AG08396 (cell line): Measurements from ENCODE around the gene ZBTB7B.

Experiments used
- DNase-seq: peaks from one replicate; pipeline ENCODE4 v3.0.0; 2012; ENCODE audit warnings: low spot score, mixed read lengths

The ZBTB7B gene

DNA sequence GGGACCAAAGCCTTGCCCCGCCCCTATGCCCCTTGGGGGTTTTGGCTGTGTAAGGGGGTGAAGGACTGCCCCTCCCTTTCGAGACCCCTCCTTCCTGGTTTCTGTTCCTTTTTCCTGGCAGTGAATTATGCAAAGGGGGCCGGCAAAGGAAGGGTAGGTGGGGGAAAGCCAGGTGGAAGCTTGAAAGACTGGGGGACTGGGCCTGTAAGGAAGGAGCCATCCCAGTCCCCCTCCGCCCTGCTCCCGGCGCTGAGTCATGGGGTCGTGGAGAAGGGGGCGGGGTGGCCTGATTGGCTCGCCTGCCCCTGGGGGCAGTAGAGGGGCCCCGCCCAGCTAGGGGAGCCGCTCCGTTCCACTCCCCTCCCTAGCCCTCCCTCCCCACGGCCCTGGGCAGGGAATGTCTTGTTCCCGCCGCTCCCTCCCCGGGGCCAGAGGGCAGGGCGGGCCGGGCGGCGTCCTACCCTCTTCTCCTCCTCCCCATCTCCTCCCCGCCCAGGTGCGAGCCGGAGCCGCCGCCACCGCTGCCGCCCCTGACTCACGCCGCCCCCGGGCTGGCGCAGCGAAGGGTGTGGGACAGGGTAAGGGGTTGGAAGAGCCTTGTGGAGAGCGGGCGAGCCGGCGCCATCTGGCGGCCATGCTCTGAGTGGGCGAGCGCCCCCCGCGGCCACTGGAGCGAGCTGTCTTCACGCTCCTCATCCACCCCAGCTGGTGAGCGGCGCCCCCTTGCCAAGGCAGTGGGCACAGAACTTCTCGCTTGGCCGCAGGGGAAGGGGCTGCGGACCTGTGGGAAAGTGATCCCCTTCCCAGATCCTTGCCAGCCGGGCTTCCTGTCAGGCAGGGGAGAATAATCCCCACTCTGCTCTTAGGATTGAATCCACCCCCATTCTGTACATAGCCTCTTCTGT is 14.7 kb downstream of the ZBTB7B start:
- peak; percentile 90 for DNase-seq

DNA sequence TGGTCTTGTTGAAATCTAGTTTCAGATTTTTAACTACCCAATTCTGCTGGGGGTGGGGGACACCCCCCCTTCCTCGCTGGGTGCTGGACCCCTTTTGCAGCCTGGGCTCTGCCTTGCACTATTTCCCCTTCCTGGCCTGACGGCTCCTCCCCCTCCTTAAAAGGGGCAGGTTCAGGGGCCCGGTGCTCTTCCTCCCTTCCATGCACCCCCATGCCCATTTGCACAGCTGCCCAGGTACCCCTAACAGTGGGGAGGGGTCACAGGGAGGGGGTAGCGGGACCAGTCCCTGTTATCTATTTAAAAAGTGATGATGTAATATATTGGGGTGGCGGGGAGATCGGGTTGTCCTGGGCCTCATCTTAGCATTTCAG is 15.3 kb downstream of the ZBTB7B start:
- no peak for DNase-seq

DNA sequence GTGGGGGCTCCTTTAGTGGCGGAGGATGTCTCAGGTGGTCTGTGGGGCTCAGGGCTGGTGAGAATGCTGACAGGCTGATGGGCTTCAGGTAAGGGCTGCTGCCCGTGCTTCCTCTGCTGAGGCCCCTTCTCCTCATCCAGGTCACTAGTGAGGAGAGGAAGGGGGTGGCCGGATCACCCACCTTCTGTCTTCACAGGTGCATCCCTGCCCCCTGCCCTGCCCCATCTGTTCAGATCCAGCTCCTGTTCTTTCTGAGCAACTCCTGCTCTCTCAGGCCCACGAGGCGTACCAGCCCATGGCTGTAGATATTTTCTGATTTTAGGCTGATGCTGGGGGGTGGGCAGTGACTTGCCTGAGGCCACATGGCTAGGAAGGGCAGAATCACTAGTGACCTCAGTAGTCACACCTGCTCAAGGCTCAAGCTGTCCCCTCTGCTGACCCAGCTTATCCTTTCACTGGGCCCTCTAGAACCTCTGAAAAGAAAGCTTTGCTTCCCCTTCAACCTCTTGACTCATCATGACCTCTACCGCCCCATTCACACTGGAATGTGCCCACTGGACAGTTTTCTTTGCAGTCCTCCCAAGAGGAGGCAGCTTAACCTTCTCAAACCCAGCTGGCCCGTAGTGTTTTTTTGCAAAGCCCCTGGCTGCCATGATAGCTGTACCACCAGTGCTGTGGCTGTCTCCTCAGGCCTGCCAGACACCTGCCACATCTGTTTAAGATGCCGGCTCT is 16.2 kb downstream of the ZBTB7B start:
- peak; percentile 60 for DNase-seq

DNA sequence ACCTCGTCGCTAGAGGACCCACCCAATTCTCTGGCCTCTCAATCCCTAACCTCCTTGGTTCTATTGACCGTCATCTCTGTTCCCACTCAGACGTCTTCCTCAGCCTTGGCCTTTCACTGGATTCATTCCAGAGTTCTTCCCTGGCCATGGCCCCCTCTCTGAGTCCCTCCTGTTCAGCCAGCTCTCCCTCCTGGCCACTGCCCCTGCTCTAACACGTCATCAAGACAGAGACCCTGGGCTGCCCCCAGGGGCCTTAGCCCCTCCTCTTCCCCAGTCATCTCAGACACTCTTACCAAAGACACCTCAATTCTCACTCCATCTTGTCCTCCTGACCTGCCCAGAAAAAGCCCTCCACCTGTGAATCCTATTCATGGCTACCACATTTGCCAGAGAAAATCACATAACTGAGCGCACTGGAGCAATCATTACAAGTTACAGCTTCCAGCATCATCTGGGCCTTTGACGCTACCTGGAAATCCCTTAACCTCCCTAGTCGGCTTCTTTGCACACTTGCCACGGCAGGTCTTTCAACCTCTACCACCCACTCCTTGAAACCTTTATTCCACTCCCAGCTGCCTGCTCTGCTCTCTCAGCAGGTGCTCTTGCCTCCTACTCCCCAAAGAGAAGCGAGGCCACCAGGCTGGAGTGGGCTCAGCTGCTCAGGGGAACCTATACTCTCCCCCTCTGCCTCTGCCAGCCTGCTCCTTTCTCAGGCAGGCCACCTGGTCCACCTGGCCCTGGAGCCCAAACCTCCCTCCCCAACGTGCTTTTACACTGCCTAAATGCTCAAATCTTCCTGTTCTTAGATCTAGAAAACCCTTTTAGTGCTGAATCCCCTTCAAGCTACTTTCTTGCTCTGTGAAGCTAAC is 17.0 kb downstream of the ZBTB7B start:
- no peak for DNase-seq

DNA sequence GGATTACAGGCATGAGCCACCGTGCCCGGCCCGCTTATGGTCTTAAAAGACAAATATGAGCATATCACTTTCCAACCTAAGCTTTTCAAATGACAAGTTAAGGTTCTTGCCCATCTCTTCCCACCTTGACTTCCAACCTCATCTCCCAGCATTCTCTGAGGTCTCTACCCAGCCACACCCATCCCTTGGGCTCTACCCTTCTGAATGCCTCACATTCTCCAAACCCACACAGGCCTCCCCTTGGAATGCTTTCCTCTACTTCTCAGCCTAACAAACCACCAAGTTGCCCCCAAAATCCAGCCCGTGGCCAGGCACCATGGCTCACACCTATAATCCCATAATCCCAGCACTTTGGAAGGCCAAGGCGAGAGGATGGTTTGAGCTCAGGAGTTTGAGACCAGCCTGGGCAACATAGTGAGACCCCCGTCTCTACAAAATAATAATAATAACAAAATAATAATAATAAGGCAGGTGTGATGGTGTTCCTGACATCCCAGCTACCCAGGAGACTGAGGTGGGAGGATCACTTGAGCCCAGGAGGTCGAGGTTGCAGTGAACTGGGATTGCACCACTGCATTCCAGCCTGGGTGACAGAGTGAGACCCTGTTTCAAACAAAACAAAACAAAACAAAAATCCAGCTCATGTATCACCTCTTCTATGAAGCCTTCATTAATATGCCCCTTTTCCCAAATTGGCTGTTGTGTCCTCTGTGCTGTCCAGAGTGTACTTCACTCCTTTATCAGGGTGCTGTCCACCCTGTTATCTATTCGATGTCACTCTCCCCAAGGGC is 19.7 kb downstream of the ZBTB7B start:
- DNase-seq = no peak

DNA sequence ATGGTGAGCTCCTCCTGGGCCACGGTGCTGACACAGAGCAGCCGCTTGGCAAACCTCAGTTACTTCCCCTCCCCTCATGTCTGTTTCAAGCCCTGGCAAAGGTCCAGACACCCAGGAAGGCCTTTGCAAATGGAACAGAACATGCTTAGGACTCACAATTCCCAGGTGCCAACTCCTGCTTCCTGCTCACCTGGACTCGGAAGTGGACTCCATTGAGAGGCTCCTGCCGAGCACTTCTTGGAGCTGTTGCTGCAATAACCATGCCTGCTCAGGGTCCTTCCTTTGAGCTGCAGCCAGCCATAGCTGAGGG is 20.3 kb downstream of the ZBTB7B start:
- DNase-seq = no peak

GRCh38 chr1:155023627-155024026 is 21.0 kb downstream of the ZBTB7B start:
- DNase-seq = no peak

DNA sequence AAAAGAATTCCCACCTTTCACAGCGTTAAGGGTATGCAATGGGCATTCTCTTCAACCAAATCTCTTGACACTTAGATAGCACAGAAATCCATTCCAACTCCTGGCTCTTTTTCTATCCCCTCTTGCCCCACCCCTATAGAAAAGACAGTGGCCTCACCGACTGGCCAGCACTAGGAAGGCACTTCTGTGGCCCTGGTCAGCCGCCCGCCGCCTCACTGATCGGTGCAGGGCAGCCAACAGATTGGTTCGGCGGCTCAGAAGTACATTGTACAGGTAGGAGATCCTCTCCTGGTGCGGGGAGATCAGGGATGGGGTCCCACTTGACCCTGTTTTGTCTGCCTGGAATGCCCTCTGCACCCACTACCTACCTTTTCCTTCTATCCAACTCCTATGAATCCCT is 21.7 kb downstream of the ZBTB7B start:
- no peak for DNase-seq

GRCh38 chr1:155026154-155026553 is 23.6 kb downstream of the ZBTB7B start:
- DNase-seq = no peak

DNA sequence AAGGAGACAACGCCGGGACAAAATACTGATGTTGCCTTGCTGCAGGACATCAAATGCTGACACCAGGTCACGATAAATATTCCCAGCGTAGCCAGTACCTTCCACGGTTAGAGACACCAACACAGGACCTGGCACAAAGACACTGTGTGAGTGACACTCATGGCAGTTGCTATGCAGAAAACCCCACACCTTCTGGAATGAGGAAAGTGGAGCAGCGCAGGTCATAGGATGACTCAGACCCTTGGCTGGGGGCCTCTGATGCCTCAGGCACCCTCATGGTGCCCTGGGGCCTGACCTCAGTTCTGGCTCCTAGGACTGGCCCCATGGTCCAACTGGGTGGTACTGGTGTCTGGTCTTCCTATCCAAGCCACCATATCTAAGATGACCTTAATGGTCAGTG is 24.0 kb downstream of the ZBTB7B start:
- DNase-seq = no peak

DNA sequence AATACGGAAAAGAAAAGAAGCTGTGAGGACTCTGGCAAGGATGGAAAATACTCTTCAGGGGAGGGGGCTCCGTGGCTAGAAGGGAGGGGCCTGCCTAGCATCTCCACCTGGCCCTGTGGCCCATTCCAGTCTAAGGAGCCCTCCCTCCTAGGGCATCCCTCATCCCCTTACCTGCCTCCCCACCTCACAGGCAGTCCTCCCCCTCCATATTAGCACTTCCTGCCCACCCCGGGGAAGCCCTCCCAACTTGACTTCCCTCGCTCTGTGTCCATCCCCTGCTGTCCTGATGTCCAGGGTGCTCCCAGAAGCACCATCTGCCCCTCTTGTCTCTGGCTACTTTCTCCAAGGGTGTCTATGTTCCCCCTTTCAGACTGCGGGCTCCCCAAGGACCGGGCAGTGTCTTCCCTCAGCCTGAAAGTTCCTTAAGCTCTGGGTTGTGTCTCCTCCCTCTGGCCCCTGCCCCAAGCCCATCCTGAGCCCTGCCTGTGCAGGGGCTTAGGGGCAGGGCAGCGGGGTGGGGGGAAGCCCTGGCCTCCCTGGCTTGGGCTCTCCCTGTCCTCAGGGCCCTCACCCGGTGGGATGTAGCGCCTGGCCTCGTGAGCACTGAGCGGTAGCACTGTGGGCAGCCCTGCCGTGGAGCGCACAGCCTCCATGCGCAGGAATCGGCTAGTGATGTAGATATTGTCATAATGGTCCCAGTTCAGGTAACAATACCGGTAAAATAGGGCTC is 27.1 kb downstream of the ZBTB7B start:
- no peak for DNase-seq

DNA sequence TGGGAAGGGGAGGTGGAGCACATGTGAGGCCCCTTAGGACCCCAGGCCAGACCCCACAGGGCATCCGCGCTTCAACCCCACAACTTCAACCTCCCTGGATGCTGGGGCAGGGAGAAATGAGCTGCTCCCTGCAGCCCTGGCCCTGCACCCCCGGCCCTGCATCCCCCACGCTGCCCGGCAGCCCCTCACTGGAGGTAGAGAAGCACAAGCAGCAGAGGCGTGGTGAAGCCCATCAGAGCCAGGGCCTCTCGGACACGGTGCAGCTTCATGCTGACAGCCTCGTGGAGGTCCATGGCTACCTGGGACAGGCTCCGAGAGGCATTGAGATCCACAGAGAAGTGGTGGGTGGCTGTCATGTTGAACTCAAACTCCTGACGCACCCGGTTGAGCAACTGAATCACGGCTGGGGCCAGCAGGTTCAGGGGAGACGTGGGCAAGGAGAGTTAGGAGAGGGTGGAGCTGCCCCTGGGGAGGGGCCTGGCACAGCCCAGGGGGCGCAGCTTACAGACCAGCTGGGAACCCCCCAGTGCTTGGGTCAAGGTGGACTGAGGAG is 27.7 kb downstream of the ZBTB7B start:
- no peak for DNase-seq

DNA sequence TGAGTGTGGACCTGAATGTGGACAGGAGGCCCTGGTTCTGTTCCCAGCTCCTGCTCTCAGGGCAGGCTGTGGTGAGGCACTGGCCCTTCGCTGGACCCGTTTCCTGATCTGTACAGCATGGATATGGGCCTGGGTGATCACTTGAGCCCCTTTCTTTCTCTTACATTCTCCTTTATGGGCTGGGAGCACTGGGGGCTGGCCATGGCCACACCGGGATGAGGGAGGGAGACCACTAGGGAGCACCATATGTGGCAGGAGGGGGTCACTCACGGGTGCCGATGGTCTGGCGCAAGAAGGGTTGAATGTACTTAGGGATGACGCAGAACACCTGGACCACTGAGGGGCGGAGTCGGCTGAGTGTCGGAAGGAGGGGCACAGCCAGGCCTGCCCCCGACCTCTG is 28.3 kb downstream of the ZBTB7B start:
- no peak for DNase-seq

DNA sequence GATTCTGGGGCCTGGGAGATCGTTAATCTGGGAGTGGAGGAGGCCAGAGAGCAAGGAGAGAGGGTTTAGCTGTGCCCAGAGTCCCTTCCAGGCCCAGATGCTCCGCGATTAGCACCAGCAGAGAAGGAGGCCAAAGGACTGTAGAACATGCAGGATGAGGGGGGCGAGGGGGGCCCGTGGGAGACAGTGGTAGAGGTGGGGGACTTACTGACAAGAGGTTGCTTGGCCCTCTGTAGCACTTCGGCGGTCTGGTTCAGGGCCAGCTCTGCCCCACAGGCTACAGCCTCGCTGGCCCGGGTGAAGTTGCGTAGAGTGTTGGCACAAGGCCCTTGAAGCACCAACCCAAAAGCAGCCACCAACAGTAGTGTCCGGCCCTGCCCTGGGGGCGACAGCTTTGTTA is 30.3 kb downstream of the ZBTB7B start:
- no peak for DNase-seq

- no peak for DNase-seq
Measured at GRCh38 chr1:155033524-155033923, 30.9 kb downstream of the ZBTB7B start, which contains the start of the genes DCST1 and DCST2. Gene DCST1 (plus strand): TSS chr1:155033824. CDS start chr1:155034037, 213 bp downstream. Gene DCST2 (minus strand): TSS chr1:155033781. CDS start chr1:155033701, 80 bp downstream.

DNA sequence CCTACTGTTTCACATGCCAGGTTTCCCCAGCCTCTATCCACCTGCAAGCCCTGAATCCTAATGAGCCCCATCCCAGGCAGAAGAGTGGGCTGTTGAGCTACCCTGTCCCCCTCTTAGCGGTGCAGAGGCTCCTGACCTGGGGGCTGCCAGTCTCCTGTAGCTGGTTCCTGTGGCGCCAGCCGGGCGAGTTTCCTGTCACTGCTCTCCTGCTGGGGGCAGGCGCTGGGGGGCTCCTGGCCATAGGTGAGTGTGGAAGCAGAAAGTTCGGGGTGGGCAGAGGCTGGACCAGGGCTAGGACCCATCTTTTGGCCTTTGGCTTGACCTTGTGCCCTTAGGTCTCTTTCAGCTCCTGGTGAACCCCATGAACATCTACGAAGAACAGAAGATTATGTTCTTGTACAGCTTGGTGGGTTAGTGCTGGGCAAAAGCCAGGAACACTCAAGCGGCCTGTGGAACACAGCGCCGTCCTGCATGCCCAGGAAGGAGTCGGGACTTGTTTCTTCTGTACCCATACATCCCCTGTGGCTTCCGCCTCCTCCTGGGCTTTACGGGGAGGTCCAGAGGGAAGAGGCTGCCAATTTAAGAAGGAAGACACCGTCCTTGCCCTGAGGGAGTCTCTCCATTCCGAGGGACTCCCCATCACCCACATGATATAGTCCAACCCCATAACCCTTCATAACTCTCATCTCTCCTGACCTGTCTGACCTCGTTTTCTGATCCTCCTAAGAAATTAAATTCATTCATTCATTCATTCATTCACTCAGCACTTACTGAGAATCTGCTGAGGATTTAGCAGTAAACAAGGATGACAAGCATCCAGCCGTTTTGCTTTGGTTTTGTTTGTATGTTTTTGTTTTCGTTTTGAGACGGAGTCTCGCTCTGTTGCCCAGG is 32.0 kb downstream of the ZBTB7B start:
- DNase-seq = no peak

GRCh38 chr1:155035936-155036335 is 33.3 kb downstream of the ZBTB7B start:
- DNase-seq = no peak

GRCh38 chr1:155037043-155037442 is 34.4 kb downstream of the ZBTB7B start:
- no peak for DNase-seq

DNA sequence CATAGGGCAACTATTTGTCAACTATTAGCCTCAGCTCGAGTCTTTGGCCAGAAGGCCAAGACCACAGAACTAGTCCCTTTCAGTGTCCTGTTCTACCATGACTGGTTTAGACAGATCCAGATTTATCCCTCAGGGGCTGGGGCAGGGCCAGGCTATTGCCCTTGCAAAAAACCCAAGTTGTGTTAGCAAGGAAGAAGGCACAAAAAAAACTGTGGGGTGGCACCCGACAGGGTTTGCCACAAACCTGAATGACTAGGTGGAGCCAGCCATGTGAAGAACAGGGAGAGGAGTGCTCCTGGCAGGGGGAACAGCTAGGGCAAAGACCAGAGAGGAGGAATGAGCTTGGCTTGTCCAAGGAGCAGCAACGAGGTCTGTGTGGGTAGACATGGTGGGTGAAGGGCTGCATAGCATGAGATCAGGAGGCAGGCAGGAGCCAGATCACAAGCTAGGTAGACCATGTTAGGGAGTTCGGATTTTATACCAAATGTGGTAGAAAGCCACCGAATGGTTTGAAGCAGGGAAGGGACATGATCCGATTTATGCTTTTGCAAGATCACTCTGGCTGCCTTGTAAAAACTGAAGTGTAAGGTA is 35.3 kb downstream of the ZBTB7B start:
- no peak for DNase-seq
